Right renal cortex interstitium (tissue), 3 donors: ENCODE measurements around the gene VPS33A. TPM values are rescaled to one million over a fixed set of nuclear protein-coding genes. Genes with fewer than 3 reads are reported as not detected.
"Not testable (repeated sequence)": the region's sequence is repeated elsewhere in the genome, so short reads cannot be mapped to it uniquely, and the experiment has no call there.

Experiments used
- DNase-seq, 3 donors: peaks; one replicate each; pipeline ENCODE4 v3.0.0-alpha.2; 2013; ENCODE audit warnings: low read depth in 3 of 3, low spot score in 2 of 3
- polyA plus RNA-seq, 3 donors: library from polyadenylated mRNA; unstranded; fragments of 120-200 nt; gene quantifications; one replicate each; pipeline ENCODE4 v1.2.1, GENCODE V29; 2013; ENCODE audit not compliant: insufficient read length in 3 of 3

Gene VPS33A
- polyA plus RNA-seq, 3 donors: 16.5 to 20.4 (median 18.0) TPM

- no peak for DNase-seq
Observed at GRCh38 chr12:122205053-122205925, 61.0 kb downstream of the VPS33A start.

GRCh38 chr12:122204167-122205052 is 61.9 kb downstream of the VPS33A start:
- no peak for DNase-seq

GRCh38 chr12:122203301-122204166 is 62.8 kb downstream of the VPS33A start, which contains the start of gene B3GNT4:
TSS of gene B3GNT4 (plus strand) at chr12:122203709. CDS start at chr12:122204619, 910 bp downstream.
- no peak for DNase-seq

DNA sequence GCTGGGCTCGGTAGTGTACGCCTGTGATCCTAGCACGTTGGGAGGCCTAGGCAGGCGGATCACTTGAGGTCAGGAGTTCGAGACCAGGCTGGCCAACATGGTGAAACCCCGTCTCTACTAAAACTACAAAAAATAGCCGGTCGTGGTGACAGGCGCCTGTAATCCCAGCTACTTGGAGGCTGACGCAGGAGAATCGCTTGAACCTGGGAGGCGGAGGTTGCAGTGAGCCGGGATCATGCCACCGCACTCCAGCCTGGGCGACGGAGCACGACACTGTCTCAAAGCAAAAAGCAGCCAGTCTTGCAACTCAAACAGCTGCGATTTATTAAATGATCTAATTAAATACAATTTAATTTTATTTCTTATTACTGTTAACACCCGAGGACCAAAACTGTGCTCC is 63.5 kb downstream of the VPS33A start:
- not testable (repeated sequence) for DNase-seq

- DNase-seq: no peak
Observed at GRCh38 chr12:122202017-122202416, 64.3 kb downstream of the VPS33A start.

DNA sequence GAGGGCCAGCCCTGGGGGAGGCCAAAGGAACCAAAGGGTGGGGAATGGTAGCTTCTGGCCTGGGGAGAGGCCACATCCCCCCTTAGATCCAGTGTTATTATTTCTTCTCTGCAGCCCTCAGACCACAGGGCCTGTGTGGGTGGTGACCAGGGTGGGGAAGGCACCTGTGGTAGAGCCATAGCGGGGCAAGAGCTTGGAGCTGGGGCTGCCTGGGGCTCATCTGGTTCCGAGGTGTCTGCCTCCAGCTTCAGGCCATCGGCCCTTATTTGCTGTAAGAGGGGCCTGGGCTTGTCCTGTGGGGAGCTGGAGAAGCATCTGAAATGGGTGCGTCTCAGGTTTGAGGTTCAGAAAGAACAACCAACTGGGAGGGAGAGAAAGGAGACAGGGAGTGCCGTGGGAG is 64.9 kb downstream of the VPS33A start:
- no peak for DNase-seq

DNA sequence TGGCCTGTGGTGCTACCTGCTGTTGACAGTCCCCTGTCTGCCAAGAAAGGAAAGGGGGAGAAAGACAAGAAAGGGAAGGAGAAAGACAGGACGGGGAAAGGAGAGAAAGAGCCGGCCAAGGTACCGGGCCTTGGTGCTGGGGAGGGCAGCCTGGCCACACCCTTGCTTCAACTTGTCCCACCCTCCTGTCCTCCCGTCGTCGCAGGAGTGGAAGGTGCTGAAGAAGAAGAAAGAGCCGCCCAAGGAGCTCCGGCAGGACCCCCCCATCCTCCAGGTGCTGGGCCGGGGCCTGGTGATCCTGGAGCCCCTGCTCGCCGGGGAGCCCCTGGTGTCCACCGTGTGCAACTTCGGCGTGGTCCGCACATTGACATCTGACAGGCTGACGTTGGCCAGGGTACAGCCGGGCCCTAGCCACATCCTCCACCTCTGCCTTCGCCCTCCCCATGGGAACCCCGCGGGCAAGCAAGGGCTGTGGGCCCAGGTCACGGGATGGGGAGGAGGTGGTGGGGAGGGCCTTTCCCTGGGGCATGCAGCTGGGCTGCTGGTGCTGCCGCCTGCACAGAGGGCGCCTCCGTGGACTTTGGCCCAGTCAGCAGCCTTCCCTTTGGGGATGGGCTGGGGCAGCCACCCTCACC is 65.6 kb downstream of the VPS33A start:
- no peak for DNase-seq

DNA sequence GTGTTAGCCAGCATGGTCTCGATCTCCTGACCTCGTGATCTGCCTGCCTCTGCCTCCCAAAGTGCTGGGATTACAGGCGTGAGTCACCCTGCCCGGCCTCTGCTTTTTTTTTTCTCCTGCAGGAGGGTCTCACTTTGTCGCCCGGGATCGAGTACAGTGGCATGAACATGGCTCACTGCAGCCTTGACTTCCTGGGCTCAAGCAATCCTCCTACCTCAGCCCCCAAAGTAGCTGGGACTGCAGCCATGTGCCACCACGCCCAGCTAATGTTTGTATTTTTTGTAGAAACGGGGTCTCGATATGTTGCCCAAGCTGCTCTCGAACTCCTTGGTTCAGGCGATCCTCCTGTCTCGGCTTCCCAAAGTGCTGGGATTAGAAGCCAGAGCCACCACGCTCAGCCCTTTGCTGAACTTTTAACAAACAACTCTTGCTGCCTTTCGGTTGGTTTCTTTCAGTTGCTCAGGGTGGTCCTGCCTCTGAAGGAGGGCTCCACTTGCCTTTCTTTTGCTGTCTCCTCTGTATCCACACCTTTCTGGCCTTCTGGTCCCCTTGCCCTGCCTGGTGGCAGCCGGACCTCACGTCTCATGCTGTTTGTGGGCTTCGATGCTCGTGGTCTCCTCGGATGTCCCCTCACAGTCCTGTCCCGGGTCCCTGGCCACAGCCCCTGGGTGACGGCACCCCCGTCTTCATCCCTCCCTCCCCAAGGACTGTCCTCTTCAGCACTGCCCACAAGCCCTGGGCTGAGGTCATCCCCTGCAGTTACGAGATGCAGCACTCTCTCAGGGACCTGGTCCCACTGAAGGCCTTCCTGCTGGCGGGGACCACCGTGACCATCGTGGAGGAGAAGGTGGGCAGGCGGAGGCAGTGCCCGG is 66.6 kb downstream of the VPS33A start:
- no peak for DNase-seq

DNA sequence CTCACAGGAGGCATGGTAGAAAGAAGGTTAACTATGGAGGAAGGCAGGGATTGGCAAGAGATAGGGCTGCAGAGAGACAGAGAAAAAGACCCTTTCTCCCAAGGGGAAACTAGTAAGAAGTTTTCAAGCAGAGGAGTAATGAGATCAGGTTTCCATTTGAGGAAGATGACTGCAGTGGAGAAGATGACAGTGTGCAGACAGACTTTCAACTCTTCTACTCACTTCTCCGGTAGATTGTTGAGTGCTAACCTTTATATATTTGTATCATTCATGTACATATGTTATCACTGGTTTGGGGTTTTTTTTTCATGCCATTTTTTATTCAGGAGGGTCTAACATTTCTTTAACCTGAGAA is 68.7 kb downstream of the VPS33A start:
- DNase-seq: no peak

GRCh38 chr12:122195405-122195804 is 70.9 kb downstream of the VPS33A start:
- no peak for DNase-seq

GRCh38 chr12:122194804-122195203 is 71.5 kb downstream of the VPS33A start:
- no peak for DNase-seq

DNA sequence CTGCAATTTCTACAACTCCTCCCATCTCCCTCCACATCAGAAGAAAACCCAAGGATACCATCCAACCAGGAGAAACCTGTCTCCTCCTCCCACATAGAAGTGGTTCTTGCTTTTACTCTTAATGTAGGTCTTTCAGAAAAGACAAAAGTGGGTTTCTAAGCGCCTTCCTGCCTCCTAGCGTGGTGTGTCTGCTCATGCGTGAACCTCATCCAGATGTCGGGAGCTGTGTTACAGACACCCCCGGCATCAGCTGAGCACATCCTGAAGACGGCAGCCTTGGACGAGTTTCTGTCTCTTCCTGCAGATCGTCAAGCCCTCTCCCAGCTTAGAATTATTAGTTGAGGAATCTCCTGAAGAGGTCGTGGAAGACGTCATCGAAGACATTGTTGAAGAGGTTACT is 73.9 kb downstream of the VPS33A start:
- no peak for DNase-seq

DNA sequence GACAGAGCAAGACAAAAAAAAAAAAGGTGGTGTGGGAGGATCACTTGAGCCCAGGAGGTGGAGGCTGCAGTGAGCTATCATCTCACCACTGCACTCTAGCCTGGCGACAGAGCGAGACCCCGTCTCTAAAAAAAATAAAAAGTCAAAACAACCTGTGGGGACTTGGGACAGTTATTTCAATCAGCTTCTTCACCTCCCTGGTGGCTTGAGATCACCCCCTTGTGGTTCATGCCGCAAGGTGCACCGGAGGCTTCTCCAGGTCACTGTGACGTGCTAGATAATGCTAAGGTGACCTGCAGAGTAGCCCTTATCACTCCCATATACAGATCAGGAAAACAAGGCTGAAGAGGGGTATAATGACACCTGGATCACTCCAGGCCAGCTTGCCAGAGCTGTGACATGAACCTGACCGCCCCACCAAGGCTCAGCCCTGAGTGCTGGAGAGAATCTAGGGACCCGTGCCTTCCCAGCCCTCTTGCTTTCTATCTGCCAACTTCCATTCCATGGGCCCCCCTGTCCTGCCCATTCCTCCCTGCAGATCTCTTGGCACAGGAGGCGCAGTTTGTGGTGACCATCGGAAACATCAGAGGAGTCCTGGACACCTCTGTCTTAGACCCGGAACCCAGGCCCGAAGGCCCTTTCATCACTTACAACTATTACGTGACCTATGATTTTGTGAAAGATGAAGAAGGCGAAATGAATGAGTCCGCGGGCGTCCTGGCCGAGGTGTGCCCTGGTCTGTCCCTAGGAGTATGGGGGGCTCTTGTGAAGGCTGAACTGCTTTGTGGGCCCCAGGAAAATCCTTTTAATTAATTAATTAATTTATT is 75.2 kb downstream of the VPS33A start:
- no peak for DNase-seq

- no peak for DNase-seq
Observed at GRCh38 chr12:122189626-122190475, 76.4 kb downstream of the VPS33A start.

DNA sequence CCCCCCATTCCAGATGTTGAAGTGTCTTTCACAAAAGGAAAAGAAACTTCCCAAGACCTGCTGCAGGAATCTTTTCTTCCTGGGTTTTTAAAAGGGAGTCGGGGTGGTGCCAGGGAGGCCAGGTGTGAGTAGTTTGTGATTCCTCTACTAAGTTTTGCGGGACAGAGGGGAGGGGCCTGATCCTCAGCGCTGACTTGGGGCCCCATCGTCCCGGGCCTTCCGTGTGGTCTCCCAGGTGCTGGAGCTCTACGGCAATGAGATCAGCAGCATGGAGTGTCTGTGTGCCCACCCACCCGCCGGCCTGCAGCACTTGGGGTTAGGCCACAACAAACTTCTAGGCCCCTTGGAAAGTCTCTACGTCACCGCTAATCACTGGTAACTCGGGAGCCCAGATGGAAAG is 78.8 kb downstream of the VPS33A start:
- no peak for DNase-seq

- no peak for DNase-seq
Observed at GRCh38 chr12:122185494-122186082, 80.7 kb downstream of the VPS33A start.

- DNase-seq: no peak
Observed at GRCh38 chr12:122185079-122185478, 81.2 kb downstream of the VPS33A start.
